PFSK-1 (cell line): Measurements from ENCODE around the gene TRIM8. TPM values are rescaled to one million over a fixed set of nuclear protein-coding genes. Genes with fewer than 3 reads are reported as not detected.

Experiments used
- FOXP2 ChIP-seq: optimal IDR thresholded peaks from 2 replicates; pipeline ENCODE3; 2011; ENCODE audit warnings: borderline replicate concordance, control low read depth, inconsistent platforms; ENCODE audit not compliant: insufficient read depth; ENCODE audit errors: extremely low read length, extremely low read depth
- POLR2AphosphoS5 ChIP-seq: IDR thresholded peaks from 2 replicates; pipeline ENCODE4 v1.6.1; 2012; ENCODE audit warnings: low read depth, mild to moderate bottlenecking, control low read depth, low read length, moderate library complexity
- REST ChIP-seq, 2 experiments: IDR thresholded peaks; 2 replicates each; pipeline versions ENCODE4 v1.6.1 to v1.8.0; 2011 to 2012; ENCODE audit warnings: low read depth in 2 of 2, low read length in 2 of 2, control low read depth in 1 of 2, inconsistent platforms in 1 of 2, mild to moderate bottlenecking in 1 of 2, moderate library complexity in 1 of 2; ENCODE audit not compliant: insufficient read depth in 1 of 2
- SIN3A ChIP-seq: IDR thresholded peaks from 2 replicates; pipeline ENCODE4 v1.6.1; 2012; ENCODE audit warnings: mild to moderate bottlenecking, low read length, moderate library complexity, borderline replicate concordance; ENCODE audit not compliant: insufficient read depth
- TAF1 ChIP-seq: IDR thresholded peaks from 2 replicates; pipeline ENCODE4 v1.6.1; 2012; ENCODE audit warnings: low read length, control low read depth, borderline replicate concordance; ENCODE audit not compliant: insufficient read depth
- polyA plus RNA-seq: library from polyadenylated mRNA; unstranded; fragments of >200 nt; gene quantifications from one replicate; pipeline ENCODE4 v1.2.1, GENCODE V29; 2012; ENCODE audit warnings: low read depth, missing spikeins; ENCODE audit not compliant: insufficient read length

Gene TRIM8, protein sequence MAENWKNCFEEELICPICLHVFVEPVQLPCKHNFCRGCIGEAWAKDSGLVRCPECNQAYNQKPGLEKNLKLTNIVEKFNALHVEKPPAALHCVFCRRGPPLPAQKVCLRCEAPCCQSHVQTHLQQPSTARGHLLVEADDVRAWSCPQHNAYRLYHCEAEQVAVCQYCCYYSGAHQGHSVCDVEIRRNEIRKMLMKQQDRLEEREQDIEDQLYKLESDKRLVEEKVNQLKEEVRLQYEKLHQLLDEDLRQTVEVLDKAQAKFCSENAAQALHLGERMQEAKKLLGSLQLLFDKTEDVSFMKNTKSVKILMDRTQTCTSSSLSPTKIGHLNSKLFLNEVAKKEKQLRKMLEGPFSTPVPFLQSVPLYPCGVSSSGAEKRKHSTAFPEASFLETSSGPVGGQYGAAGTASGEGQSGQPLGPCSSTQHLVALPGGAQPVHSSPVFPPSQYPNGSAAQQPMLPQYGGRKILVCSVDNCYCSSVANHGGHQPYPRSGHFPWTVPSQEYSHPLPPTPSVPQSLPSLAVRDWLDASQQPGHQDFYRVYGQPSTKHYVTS
- polyA plus RNA-seq, result 77.4 TPM

DNA sequence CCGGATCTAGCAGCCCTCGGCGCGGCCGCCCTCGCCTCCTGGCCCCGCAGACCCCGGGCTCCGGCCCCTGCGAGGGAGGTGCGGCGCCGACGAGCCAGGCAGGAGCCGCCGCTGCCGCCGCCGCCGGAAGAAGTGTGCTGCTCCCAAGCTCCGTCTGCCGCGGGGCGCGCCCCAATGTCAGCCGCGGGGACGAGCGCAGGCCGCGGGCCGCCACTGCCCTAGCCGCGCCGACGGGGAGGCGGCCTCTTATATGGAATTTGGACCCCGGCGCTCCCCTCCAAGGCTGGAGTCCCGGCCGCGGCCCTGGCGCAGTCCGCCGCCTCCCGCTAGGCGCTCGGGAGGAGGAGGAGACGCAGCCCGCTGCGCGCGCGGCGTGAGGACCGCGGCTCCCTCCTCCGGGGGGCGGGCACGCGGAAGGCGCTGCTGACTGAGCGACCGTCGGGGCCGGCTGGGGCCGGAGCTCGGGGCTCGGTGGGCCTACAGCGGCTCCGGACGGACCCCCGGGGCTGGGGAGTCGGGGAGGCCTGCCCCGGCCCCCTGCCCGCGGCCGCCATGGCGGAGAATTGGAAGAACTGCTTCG lies at the start of gene TRIM8:
TSS of gene TRIM8 (plus strand) at position 414 of the 580 bp plus-strand sequence. CDS start at position 553, 139 bp downstream.
- no peak for TF ChIP-seq REST (IDR thresholded peaks at IDR 0.05; ENCODE audit: insufficient read depth in 1 of 2, low read depth in 2 of 2, low read length in 2 of 2)
- TF ChIP-seq TAF1, result no peak
- TF ChIP-seq SIN3A, result no peak; the same call in 1 of the 2 replicates
- no peak for TF ChIP-seq FOXP2
- no peak for TF ChIP-seq POLR2AphosphoS5

DNA sequence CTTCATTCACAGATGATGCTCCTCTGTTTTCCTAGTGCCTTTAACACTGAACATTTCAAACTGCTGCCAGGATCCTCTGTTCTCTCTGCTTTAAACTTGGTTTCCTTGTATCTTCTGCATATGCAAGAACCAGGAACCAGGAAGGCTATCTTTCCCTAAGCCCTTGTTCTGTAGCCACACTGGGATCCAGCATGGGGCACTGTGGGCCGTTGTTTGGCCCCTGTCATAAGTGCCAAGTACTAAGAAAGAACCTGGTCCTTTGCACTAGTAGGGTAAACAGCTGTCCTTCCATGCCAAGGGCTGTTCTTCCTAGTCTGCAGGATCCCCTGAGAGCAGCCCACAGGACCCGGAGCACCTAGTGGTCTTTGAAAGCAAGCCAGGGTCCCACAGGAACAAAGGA lies 49.0 kb upstream of the TRIM8 start:
- TF ChIP-seq REST (IDR thresholded peaks at IDR 0.05; ENCODE audit: insufficient read depth in 1 of 2, low read depth in 2 of 2, low read length in 2 of 2), result no peak
- TF ChIP-seq POLR2AphosphoS5, result no peak
- TF ChIP-seq SIN3A, result no peak
- TF ChIP-seq FOXP2, result no peak
- no peak for TF ChIP-seq TAF1

GRCh38 chr10:102595897-102596296 lies 48.4 kb upstream of the TRIM8 start:
- TF ChIP-seq TAF1, result no peak
- no peak for TF ChIP-seq POLR2AphosphoS5
- TF ChIP-seq FOXP2, result no peak
- no peak for TF ChIP-seq SIN3A
- no peak for TF ChIP-seq REST (IDR thresholded peaks at IDR 0.05; ENCODE audit: insufficient read depth in 1 of 2, low read depth in 2 of 2, low read length in 2 of 2)

DNA sequence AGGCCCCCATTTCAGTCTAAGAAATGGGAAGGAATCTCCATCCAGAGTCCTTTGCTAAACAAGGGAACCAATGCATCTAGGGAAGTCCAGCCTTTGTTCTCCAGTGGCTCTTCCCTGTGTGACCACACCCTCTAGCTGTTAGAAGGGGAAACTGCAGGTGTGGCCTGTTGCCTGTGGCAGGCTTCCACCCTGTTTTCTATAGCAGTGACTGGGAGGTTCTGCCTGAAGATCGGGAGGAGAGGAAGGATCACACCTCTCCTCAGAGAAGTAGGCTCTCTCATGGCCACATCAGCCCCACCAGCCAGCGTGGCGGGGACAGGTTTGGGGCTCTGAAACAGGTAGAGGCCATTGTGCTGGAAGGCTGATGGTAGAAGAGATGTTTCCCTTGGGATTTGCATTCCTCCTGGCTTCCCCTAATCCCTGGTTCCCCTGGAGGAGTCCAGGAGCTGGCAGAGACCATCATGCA lies 47.7 kb upstream of the TRIM8 start:
- TF ChIP-seq SIN3A, result no peak
- TF ChIP-seq TAF1, result no peak
- no peak for TF ChIP-seq REST (IDR thresholded peaks at IDR 0.05; ENCODE audit: insufficient read depth in 1 of 2, low read depth in 2 of 2, low read length in 2 of 2)
- no peak for TF ChIP-seq POLR2AphosphoS5
- TF ChIP-seq FOXP2, result no peak
